K562 treated with DMSO at 1 percent for 24 hours (cell line): ENCODE results near the gene DNAH9. TPM values are rescaled to one million over a fixed set of nuclear protein-coding genes. Genes with fewer than 3 reads are reported as not detected.

Experiments
- total RNA-seq: library from RNA; unstranded; fragments of 300-600 nt; gene quantifications from 2 replicates; pipeline ENCODE4 v1.2.3, GENCODE V29; 2022; ENCODE audit warnings: low read depth; ENCODE audit not compliant: insufficient read depth

Gene DNAH9, protein sequence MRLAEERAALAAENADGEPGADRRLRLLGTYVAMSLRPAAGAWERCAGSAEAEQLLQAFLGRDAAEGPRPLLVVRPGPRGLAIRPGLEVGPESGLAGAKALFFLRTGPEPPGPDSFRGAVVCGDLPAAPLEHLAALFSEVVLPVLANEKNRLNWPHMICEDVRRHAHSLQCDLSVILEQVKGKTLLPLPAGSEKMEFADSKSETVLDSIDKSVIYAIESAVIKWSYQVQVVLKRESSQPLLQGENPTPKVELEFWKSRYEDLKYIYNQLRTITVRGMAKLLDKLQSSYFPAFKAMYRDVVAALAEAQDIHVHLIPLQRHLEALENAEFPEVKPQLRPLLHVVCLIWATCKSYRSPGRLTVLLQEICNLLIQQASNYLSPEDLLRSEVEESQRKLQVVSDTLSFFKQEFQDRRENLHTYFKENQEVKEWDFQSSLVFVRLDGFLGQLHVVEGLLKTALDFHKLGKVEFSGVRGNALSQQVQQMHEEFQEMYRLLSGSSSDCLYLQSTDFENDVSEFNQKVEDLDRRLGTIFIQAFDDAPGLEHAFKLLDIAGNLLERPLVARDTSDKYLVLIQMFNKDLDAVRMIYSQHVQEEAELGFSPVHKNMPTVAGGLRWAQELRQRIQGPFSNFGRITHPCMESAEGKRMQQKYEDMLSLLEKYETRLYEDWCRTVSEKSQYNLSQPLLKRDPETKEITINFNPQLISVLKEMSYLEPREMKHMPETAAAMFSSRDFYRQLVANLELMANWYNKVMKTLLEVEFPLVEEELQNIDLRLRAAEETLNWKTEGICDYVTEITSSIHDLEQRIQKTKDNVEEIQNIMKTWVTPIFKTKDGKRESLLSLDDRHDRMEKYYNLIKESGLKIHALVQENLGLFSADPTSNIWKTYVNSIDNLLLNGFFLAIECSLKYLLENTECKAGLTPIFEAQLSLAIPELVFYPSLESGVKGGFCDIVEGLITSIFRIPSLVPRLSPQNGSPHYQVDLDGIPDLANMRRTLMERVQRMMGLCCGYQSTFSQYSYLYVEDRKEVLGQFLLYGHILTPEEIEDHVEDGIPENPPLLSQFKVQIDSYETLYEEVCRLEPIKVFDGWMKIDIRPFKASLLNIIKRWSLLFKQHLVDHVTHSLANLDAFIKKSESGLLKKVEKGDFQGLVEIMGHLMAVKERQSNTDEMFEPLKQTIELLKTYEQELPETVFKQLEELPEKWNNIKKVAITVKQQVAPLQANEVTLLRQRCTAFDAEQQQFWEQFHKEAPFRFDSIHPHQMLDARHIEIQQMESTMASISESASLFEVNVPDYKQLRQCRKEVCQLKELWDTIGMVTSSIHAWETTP (N-terminal part only)
- total RNA-seq = not detected in 2 replicates

DNA sequence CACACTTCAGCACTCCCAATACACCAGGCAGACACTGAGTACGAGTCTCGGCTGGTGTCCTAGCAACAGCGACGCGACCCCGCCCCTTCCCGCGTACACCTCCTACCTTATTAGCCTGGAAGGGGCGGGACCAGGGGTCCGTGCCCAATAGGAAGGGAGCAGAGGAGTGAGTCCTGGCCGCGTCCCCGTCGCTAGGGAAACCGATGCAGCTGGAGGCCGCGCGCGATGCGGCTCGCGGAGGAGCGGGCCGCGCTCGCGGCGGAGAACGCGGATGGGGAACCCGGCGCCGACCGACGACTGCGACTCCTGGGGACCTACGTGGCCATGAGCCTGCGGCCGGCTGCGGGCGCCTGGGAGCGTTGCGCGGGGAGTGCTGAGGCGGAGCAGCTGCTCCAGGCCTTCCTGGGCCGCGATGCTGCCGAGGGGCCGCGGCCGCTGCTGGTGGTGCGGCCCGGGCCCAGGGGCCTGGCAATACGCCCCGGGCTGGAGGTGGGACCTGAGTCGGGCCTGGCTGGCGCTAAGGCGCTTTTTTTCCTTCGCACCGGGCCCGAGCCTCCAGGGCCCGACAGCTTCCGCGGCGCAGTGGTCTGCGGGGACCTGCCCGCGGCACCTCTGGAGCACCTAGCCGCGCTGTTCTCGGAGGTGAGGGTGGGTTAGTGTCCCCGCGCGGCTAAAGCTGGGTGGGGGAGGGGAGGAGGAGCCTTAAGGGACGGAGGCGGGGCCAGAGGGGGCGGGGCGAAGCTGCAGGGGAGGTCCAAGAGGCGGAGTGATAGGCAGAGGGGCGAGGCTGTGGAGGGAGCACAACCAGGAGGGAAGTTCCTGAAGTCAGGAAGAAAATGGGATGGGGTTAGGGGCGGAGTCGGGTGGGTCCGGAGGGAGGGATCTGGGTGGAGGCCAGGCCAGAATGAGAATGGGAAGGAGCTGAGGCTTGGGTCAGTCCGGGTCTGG is at the start of gene DNAH9:
TSS of gene DNAH9 (plus strand) at position 197 of the 948 bp plus-strand sequence. CDS start at position 226, 29 bp downstream.

DNA sequence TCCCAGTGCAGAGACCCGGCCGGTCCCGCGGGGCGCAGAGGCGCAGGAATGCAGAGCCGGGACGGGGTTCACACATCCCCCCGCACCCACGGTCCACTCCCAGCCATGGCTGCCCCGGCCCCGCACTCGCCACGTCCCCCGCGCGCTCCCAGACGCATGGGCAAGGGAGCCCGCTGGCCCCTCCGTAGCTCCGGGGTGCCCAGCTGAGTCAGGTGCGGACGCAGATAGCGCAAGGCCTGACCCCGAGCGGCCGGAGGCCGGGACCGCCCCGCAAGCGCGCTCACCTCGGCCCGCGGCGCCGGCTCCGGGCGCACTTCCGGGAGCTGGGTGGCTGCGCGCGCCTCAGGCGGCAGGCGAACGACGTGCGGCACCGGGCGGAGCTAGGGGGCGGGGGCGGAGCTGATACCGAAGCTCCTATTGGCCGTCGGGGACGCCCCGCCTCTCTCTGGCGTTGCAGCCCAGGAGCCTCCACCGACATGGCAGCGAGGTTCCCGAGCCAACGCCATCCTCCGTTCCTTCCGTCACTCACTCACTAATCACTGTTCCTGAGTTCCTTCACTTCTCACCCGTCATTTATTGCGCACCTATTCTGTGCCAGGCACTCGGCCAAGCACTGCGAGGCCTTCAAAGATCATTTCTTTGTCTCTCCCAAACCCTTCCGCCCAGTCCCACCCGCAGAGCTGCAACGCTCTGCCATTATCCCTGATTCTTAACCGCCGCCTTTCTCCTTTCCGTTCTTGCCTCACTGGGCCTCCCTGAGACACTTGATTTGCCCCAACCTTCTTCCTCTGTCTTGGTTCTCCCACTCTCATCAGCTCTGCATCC is 399.1 kb downstream of the DNAH9 start, which contains the start of gene ZNF18:
TSS of gene ZNF18 (minus strand) at position 329 of the 825 bp plus-strand sequence. CDS start 4,646 bp downstream, outside the sequence.

